Neural crest cell (in vitro differentiated cells): Measurements from ENCODE around the gene UPF3A. TPM values are rescaled to one million over a fixed set of nuclear protein-coding genes. Genes with fewer than 3 reads are reported as not detected.
A peak's percentile ranks its signal among the peaks of the same experiment; 100 is the strongest.
"Not testable (repeated sequence)": the region's sequence is repeated elsewhere in the genome, so short reads cannot be mapped to it uniquely, and the experiment has no call there.

Experiments
- DNase-seq: peaks from one replicate; pipeline ENCODE4 v3.0.0; 2021; ENCODE audit warnings: low read depth, mixed read lengths, low spot score
- H3K27ac Mint-ChIP-seq: one replicate; pipeline ENCODE4 v1.8.0; 2021; ENCODE audit warnings: mild to moderate bottlenecking, mixed read lengths; ENCODE audit not compliant: unreplicated experiment
- H3K27me3 Mint-ChIP-seq: 2 replicates; pipeline ENCODE4 v1.8.0; 2021; ENCODE audit warnings: low read depth, mild to moderate bottlenecking, mixed read lengths
- H3K36me3 Mint-ChIP-seq: 2 replicates; pipeline ENCODE4 v1.8.0; 2021; ENCODE audit warnings: low read depth, mild to moderate bottlenecking, mixed read lengths
- H3K4me1 Mint-ChIP-seq: 2 replicates; pipeline ENCODE4 v1.8.0; 2021; ENCODE audit warnings: mixed read lengths
- H3K4me3 Mint-ChIP-seq: one replicate; pipeline ENCODE4 v1.8.0; 2021; ENCODE audit warnings: mild to moderate bottlenecking, mixed read lengths
- H3K9me3 Mint-ChIP-seq: 2 replicates; pipeline ENCODE4 v1.8.0; 2021; ENCODE audit warnings: mixed read lengths
- total RNA-seq: library from RNA; stranded (reverse); gene quantifications from 2 replicates; pipeline ENCODE4 v1.2.1, GENCODE V29; 2021
- TF ChIP-seq, protein P1 (sequence below): fragments of 200-600 bp; sonication (generic); conservative IDR thresholded peaks from 2 replicates; pipeline ENCODE4 v1.5.0; 2021; ENCODE audit warnings: antibody characterized with exemption, mild to moderate bottlenecking

UPF3A gene
- total RNA-seq, 1 donor from 2014 or later = 84.7 TPM

DNA sequence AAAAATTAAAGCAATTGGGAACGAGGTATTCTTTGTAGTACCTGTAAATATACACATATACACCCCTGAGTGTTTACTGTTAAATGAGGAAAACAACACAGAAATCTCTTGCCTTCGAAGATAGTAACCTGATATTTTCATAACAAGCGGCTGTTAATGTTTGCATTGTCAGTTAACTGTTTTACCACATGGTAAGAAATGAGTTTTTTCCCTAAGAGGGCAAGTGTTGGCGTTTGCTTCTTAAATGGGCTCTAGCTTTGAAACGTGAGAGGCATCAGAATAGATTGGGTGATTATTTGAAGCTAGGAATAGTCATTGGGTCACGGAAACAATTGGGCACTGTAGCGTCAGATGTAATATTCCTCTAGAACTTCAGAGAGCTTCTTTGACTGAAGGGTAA, 22.0 kb upstream of the UPF3A start:
- H3K36me3 Mint-ChIP-seq = peaks cover 13% of the 10 kb centered on the region
- TF ChIP-seq, protein P1, sequence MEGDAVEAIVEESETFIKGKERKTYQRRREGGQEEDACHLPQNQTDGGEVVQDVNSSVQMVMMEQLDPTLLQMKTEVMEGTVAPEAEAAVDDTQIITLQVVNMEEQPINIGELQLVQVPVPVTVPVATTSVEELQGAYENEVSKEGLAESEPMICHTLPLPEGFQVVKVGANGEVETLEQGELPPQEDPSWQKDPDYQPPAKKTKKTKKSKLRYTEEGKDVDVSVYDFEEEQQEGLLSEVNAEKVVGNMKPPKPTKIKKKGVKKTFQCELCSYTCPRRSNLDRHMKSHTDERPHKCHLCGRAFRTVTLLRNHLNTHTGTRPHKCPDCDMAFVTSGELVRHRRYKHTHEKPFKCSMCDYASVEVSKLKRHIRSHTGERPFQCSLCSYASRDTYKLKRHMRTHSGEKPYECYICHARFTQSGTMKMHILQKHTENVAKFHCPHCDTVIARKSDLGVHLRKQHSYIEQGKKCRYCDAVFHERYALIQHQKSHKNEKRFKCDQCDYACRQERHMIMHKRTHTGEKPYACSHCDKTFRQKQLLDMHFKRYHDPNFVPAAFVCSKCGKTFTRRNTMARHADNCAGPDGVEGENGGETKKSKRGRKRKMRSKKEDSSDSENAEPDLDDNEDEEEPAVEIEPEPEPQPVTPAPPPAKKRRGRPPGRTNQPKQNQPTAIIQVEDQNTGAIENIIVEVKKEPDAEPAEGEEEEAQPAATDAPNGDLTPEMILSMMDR = no peak
- DNase-seq = no peak
- no peaks in the 10 kb centered on the region for H3K9me3 Mint-ChIP-seq
- H3K4me3 Mint-ChIP-seq = no peak overlapping the region
- no peak overlapping the region for H3K27ac Mint-ChIP-seq
- no peaks in the 10 kb centered on the region for H3K4me1 Mint-ChIP-seq
- H3K27me3 Mint-ChIP-seq = no peaks in the 10 kb centered on the region

DNA sequence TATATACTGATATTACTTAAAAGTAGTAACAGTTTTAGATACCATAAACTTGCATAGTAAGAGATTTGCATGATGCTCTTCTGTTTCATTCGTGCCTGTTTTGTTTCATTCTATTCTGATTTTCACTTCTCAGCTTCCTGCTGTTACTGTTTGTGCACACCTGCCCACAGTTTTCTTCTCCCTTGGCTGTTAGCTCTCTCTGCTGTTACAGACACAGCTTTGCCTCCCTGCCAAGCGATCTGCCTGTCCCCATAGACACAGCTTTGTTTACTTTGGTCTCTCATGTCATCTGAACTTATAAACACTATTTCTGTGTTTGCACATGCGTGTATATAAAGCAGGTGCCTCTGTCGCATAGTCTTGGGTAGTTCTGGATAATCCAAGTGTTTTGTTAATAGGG, 21.4 kb upstream of the UPF3A start:
- TF ChIP-seq, protein P1 = no peak
- no peak overlapping the region for H3K27ac Mint-ChIP-seq
- no peaks in the 10 kb centered on the region for H3K9me3 Mint-ChIP-seq
- no peaks in the 10 kb centered on the region for H3K4me1 Mint-ChIP-seq
- no peak overlapping the region for H3K4me3 Mint-ChIP-seq
- no peaks in the 10 kb centered on the region for H3K27me3 Mint-ChIP-seq
- no peak for DNase-seq
- peaks cover 9% of the 10 kb centered on the region for H3K36me3 Mint-ChIP-seq

DNA sequence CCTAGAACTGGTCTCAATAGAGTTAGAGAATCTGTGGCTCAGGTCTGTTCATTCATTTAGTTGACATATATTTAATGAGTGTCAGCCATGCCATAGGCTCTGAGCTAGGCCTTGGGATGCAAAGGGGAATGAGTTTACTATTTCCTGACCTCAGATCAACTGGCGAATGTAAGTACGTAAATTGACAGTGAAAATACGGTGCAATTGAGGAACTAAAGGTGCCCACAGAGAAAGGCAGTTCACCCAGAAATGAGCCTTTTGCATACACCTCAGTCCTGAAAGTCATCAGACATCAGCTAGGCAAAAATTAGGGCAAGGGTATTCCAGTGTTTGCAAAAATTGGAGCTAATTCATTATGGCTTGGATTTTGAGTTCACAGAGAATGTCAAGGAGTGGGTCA, 20.6 kb upstream of the UPF3A start:
- no peaks in the 10 kb centered on the region for H3K4me1 Mint-ChIP-seq
- no peak for DNase-seq
- peaks cover 9% of the 10 kb centered on the region for H3K36me3 Mint-ChIP-seq
- TF ChIP-seq, protein P1 = no peak
- peak overlapping the region; percentile 2 for H3K27ac Mint-ChIP-seq
- H3K4me3 Mint-ChIP-seq = no peak overlapping the region
- H3K27me3 Mint-ChIP-seq = no peaks in the 10 kb centered on the region
- no peaks in the 10 kb centered on the region for H3K9me3 Mint-ChIP-seq

DNA sequence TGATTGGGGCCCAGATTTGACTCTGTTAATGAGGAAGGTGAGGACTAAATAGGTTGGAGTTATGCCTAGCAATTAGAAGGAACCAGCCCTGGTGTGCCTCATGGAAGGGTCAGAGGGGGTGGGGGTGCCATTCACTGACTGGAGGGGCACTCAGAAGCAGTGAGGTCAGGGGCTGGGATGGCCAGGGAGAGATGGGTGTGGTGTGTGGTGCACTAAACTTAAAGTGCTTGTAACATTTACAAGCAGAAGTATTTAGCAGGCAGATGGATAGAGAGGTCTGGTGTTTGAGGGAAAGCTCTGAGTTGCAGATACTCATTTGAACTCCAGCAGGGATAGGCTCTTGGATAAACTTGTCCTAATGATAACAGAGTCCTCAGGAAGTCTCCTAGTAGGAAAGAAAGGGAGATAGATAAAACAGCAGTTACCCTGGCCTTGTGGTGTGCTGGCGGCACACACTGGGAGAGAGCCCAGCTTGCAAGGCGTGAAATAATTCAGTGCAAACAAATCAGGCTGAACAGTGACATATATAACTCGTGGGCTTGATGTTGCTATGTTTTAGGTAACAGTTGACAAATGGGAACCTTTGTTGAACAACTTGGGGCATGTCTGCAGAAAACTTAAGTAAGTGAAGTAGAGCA, 20.0 kb upstream of the UPF3A start:
- Mint-ChIP-seq H3K4me3 (no peak overlapping the region), H3K9me3 (no peaks in the 10 kb centered on the region), H3K4me1 (no peaks in the 10 kb centered on the region), H3K27ac (no peak overlapping the region), H3K36me3 (peaks cover 9% of the 10 kb centered on the region), H3K27me3 (no peaks in the 10 kb centered on the region)
- TF ChIP-seq, protein P1 = no peak
- no peak for DNase-seq

DNA sequence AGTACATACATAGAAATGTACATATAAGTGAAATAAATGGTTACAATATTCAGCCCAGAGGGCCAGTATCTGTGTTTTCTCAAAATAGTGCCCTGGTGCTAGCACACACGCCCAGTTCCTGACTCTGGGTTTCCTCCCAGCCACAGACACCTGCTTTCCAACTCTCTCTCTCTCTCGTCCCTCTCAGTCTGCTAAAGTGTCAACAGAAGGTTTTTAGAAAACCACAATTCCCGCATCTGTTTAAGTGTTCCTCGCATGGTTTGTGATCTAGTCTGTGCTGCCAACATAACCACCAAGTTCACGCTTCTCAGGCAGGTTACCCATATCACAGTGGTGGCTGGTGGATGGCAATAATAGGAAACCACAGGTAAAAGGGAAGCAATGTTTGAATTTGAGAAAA, 17.8 kb upstream of the UPF3A start:
- no peak for DNase-seq
- Mint-ChIP-seq H3K4me3 (no peak overlapping the region), H3K4me1 (no peaks in the 10 kb centered on the region), H3K9me3 (no peaks in the 10 kb centered on the region), H3K36me3 (peaks cover 15% of the 10 kb centered on the region), H3K27me3 (no peaks in the 10 kb centered on the region), H3K27ac (no peak overlapping the region)
- TF ChIP-seq, protein P1 = no peak

DNA sequence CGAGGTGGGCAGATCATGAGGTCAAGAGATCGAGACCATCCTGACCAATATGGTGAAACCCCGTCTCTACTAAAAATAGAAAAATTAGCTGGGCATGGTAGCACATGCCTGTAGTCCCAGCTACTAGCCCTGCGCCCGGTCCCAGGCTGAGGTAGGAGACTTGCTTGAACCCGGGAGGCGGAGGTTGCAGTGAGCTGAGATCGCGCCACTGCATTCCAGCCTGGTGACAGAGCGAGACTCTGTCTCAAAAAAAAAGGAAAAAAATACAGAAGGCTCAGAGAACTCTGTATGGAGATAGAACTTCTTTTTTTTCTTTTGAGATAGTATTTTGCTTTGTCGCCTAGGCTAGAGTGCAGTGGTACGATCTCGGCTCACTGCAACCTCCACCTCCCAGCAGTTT, 17.1 kb upstream of the UPF3A start:
- H3K9me3 Mint-ChIP-seq, H3K27ac Mint-ChIP-seq, H3K27me3 Mint-ChIP-seq, DNase-seq, H3K4me1 Mint-ChIP-seq, H3K4me3 Mint-ChIP-seq: not testable (repeated sequence)
- peaks cover 20% of the 10 kb centered on the region for H3K36me3 Mint-ChIP-seq
